HG02970 (cell line): ENCODE measurements around the gene B4GAT1.
"Not testable (repeated sequence)": the region's sequence is repeated elsewhere in the genome, so short reads cannot be mapped to it uniquely, and the experiment has no call there.

Source experiments
- ATAC-seq: cut with Tn5 transposase; IDR thresholded peaks from one replicate; pipeline ENCODE4 v1.9.1; 2021; ENCODE audit warnings: mild to moderate bottlenecking, moderate library complexity, moderate number of reproducible peaks; ENCODE audit not compliant: unreplicated experiment, low FRiP score

The B4GAT1 gene

DNA sequence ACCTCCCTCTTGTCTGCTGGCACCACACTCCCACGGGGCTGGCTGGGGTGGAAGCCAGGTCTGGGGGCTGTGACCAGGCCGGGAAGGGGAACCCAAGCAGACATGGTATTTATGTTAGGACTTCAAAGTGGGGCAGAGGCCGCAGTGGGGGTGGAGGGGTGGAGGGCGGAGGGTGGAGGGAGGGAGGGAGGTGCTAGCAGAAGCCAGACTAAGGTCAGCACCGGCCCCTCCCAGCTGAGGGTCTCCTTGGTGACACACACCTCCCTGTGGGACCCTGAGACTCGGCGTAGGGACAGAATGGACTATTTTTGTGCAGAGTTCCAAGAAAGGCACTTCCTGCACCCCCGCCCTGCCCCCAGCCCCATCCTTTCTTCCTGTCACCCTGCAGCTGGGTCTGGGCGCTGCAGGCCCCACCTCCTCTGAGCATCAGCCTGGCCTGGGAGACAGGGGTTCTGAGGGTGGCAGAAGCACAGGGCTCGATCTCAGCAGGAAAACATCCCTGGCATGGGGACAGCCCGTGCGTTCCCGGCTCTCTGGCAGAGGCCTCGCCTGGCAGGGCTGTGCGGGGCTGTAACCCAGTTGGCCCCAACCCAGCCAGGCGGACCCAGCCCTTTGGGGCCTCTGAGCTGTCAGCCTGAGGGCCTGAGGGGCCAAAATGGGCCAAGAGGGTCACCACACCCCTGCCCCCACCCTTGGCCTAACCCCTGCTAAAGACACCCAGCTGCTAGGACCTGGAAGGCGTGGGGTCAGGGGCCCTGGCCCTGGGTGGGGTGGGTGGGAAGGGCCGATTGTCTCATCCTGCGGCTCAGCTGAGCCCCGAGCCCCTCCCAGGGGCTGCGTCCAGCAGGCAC lies 20.9 kb downstream of the B4GAT1 start:
- ATAC-seq, result no peak

DNA sequence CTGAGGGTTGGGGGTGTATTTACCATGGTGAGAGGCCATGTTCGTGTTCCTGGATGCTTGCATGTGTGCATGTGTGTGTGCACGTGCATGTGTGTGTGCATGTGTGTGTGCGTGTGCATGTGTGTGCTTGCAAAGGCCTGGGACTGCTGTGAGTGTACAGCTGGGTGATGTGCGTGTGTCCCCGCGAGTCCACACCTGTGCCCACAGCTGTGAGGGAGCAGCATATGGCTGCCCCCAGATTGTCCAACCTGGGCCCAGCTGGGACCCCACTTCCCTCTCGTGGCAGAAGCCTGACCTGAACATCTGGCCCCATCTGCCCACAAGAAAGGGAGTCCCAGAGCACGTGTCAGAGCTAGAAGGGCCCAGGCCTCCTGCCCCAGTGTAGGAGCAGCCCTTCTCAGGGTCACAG lies 22.2 kb downstream of the B4GAT1 start:
- no peak for ATAC-seq

DNA sequence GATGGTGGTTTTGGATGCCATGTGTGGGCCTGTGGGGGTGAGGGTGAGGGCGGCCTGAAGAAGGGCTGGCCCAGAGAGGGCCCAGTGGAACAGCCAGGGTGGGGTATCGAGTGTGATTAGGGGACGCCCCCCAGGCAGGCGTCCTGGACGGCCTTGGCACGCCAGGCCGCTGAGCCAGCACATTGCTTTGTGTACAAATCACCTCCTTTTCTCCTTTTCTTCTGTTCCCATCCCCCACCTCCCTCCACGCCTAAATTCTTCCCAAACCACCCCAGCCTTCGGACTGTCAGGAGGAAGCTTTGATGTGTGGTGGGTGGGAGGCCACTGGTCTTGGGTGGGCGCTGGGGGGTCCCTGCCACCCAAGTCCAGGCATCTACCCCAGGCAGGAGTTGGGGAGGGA lies 22.8 kb downstream of the B4GAT1 start:
- no peak for ATAC-seq

DNA sequence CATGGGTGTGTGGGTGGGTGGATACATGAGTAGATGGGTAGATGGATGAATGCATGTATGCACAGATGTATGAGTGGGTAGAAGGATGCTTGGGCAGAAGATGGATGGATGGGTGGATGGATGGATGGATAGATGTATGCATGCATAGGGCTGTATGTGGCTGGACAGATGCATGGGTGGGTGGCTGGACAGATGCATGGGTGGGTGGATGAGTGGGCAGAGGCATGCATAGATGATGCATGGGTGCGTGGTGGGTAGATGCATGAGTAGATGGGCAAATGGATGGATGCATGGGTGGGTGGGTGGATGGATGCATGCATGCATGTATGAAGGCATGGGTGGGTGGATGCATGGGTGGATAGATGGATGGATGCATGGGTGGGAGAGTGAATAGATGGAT lies 23.7 kb downstream of the B4GAT1 start:
- no peak for ATAC-seq

DNA sequence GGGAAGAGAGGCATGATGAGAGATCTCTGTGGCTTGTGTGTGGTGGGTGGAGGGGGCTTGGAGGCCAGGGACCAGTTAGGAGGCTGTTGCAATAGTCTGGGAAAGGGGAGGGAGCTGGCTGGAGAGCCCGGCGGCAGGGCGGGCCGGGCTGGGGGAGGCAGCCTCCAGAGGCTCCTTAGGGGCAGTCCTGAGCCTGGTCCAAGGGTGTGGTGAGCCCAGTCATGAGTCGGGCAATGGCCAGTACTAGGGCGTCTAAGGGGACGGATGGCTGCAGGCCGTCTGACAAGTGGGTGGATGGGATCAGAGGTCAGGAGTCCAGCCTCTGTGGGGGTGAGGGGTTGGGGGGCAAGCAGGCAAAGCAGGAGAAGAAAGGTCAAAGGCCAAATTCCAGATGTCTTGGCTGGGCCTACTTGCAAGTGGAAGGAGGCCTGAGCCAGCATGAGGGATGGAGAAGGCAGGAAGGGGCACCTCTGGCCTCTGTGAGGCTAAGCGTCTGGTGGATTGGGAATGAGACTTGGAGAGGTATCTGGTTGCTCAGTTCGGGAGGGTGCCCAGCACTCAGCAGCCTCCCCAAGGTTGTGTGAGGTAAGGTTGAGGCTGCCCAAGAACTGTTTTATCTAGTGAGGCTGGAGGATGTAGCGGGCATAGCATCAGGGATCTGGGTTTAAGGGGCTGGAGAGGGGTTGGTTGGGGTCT lies 24.5 kb downstream of the B4GAT1 start:
- no peak for ATAC-seq

DNA sequence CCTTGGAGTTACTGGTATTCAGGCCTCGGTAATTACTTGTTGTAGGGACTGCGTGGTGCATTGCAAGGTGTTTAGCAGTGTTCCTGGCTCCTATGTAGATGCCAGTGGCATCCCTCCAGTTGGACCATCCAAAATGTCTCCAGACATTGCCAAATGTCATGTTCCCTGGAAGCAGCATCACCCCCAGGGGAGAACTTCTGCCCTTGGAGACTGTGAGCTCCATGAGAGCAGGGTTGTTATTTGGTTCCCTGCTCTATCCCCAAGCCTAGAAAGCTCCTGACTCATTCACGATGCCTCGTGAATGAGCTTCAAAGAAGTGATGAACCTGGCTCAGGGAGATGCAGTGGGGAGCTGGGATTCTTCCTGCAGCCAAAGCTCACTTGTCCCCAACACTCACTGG lies 25.8 kb downstream of the B4GAT1 start:
- no peak for ATAC-seq

DNA sequence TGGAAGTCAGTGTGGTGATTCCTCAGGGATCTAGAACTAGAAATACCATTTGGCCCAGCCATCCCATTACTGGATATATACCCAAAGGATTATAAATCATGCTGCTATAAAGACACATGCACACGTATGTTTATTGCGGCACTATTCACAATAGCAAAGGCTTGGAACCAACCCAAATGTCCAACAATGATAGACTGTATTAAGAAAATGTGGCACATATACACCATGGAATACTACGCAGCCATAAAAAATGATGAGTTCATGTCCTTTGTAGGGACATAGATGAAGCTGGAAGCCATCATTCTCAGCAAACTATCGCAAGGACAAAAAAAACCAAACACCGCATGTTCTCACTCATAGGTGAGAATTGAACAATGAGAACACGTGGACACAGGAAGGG lies 26.7 kb downstream of the B4GAT1 start:
- not testable (repeated sequence) for ATAC-seq

DNA sequence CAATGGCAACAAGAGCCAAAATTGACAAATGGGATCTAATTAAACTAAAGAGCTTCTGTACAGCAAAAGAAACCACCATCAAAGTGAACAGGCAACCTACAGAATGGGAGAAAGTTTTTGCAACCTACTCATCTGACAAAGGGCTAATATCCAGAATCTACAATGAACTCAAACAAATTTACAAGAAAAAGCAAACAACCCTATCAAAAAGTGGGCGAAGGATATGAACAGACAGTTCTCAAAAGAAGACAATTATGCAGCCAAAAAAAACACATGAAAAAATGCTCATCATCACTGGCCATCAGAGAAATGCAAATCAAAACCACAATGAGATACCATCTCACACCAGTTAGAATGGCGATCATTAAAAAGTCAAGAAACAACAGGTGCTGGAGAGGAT lies 27.1 kb downstream of the B4GAT1 start:
- ATAC-seq, result not testable (repeated sequence)

DNA sequence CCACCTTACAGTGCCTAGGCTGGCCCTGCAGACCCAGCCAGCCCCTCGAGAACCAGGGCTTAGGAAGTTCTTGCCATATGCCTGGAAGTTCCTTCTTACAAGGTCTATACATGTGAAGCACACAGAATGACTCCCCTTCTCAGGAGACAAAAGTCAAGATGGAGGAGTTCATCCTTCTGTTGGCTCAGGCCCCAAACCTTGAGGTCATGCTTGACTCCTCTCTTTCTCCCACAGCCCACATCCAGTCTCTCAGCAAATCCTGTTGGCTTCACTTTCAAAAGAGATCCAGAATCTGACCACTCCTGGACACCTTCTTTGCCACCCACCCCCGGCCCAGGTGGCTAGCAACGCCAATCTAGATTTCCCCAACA lies 28.8 kb downstream of the B4GAT1 start:
- no peak for ATAC-seq

DNA sequence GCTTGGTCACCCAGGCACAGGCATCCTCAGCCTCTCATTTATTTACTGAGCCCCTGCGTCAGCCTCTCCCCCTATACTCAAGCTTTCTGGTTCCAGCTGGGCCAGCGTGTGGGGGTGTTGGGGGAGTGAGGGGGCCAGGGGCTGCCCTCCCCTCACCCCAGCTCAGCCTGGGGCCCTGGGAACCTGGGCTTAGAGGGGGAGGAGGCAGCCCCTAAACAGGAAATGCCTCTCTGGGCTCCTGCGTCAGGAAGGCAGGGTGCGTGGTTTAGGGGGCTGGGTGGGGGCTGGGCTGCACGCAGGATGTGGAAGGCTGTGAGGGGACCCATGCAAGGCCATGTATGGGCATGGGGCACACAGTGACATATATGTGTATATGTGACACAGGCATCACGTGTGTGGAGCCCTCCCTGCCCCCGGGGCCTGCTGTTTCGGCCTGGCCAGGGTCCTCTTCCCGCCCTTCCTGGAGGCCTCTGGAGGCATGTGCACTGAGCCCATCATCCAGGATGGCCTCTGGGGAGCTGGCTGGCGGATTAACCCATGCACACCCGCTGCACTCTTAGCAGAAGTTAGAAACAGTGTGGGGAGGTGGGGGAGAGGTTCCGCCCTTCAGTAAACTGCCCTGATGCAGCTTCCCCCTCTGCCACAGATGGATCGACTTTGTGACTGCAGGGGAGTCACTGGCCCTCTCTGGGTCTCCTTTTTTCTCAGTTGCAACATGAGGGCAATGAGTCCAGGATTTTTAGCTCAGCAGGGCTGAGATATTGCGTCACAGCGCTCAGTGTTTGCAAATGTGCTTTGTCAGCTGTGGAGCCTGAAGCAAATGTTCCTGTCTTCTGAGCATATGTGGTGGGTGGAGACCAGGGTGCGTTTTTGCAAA lies 29.5 kb downstream of the B4GAT1 start:
- ATAC-seq, result no peak

DNA sequence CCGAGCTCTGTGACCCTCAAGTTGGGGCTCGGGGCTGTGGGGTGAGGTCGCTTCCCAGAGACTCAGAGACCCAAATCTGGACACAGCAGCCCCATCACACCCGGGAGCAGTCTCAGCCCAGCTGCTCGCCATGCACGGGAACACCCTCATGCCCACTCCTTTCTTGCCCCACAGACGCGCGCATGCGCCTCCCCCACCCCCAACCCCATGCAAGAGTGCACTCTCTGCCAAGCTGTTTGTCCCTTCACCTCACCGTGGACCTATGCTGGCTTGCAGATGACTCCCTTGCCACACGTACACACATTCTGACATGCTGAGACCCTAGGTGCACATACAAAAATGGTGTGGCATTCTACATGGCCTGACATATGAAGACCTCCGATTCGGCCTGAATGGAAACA lies 30.1 kb downstream of the B4GAT1 start:
- no peak for ATAC-seq

DNA sequence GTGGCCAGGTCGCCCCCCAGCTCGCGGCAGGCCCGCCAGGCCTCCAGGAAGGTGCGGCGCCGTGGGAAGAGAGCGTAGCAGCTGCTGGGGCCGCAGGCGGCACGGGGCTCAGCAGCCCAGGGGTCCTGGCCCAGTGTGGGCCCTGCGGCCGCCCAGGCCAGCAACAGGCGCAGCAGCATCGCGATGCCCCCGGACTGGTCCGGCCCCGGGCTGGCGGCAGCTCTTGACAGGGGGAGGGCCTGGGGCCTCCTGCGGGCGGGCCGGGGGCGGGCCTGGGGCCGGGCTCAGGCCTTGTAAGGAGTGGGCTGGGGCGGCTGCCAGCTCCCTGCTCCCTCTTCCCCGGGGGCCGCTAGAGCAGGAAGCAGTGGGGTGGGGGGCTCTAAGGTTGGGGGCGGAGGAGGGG lies 30.6 kb downstream of the B4GAT1 start, which contains the start of gene CD248:
TSS of gene CD248 (minus strand) at position 196 of the 403 bp plus-strand sequence. CDS start at position 179, 17 bp downstream.
- ATAC-seq, result no peak

DNA sequence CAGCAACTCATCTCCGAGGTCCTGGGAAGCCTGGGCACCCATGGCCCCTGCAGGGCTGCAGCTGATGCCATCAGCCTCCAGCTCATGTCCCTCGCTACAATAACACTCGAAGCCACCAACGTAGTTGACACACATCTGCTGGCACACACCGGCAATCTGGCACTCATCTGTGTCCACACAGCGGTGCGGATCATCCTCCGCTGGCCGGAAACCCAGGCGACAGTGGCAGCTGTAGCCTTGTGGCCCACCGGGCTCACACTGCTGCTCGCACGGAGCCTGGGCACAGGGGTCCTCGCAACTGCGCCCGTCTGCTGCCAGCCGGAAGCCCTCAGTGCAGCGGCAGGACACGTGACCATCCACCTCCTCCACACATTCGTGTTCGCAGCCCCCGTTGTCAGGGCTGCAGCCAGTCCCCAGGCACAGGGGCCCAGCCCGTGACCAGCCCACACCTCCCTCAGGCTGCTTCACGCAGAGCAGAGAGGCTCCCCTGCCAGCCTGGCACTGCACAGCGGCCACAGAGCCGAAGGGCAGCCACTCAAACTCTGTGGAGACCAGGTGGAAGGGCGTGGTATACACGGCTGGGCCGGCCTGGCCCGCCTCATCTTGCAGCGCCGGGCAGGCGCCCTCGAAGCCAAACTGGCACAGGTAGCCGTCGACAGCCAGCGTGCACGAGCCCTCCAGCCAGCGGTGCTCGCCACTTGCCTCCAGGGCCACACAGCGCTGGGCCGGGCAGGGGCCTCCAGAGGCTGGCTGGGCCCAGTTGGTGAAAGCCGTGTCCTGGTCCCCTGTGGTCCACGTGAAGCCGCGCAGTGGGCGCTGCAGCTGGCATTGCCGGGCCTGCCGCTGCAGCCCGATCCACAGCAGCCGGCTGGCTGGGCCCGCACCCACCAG lies 31.3 kb downstream of the B4GAT1 start:
- no peak for ATAC-seq

DNA sequence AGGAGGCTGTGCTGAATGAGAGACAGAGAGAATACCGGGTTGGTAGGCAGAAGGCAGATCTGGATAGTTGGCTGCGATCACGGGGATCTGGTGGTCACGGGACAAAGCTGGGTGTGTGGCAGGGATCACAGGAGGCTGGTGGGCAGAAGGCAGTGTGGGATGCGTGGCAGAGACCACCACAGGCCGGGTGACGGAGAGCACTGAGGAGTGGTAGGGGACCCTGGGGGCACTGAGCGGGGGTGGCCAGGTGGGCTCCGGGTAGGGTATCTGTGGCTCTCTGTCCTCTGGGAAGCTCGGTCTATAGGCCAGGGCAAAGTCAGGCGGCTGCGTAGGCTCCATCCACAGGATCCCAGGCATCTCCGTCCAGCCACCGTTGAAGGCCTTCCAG lies 31.9 kb downstream of the B4GAT1 start:
- ATAC-seq, result no peak

DNA sequence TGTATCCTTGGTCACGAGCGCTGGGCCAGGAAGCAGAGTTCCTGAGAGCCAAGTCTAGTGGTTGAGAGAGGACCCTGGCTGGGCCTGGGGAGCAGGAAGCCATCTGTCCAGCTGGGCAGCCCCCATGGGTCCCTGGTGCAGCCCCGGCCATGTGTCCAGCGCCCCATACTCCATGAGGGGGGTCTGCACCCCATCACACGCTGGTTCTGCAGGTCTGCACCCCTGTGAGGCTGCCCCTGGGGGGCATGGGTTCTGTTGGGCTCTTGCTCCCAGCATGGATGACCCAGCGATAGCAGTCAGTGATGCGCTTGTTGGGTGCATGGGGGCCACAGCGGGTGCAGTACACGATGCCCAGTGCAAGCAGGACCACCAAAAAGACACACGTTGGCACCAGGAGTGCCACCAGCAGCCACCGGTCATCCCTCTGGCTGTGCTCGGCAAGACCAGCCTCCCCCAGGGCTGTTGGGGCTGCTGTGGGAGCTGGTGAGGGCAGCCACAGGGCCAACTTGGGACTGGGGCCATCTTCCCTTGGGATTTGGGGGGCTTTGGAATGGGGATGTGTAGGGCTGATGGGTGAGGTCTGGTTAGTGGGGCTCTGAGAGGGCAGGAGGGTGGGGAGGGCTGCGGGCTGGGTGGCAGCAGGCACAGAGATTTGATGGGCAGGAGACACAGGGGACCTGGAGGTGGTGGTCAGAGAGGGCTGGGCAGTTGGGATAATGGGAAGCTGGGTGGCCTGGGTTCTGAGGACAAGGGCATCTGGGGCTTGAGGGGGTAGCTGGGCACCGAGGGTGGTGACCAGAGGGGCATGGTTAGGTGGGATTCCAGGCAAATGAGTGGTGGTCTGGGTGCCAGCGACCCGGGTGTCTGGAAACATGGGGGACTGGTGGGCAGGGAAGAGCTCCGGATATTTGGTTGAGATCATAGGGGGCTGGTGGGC lies 32.6 kb downstream of the B4GAT1 start:
- no peak for ATAC-seq

DNA sequence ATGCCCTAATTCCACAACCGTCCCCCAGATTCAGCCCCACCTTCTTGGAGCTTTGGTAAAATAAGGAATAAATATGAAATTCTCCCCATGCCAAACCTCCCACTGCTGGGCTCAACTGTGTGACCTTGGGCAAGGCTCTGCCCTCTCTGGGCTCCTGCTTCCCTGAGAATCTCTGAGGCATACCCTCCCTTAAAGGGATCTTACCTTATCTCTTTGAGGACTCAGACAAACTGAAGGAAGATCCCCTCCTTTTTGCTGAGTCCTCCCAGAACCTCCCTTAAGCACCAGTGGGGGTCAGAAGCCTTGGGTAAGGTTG lies 33.3 kb downstream of the B4GAT1 start:
- ATAC-seq, result no peak

DNA sequence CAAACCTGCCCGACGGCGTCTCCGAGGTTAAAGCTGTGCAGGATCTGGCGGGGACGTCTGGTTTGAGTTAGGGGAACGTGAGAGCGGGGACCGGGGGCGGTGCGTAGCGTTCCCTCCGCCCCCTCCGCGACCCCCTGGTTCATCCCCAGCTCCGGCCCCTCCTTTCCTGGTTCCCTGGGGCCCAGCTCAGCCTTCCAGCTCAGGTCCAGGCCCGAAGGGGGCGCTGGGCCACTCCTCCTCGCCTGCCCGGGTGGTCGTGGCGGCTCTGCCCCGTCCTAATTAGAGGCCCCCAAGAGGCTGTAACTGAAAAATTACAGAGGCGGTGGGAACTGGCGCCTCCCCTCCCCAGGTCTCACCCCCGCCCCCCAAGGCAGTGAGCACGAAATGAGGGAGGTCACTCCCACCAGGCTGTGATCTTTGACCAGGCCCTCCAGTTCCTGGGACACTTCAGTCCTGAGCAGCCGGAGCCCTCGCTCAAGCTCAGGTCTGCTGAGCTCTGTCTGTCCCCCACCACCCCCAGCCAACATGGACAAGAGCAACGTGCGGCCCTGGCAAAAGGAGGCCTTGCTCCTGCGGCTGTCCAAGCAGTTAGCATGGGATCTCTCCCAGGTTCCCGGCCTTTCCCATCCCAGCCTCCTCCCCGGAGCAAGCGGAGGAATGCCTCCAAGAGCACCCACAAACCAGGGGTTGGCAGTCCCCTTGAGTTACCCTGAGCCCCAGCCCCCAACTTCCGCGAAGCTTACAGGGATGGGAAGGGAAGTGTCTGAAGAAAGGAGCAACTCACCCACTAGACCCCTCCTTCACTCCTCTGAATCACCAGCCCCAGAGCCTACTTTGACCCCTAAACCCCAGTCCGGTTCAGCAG lies 33.9 kb downstream of the B4GAT1 start:
- ATAC-seq, result no peak
